Measurements from ENCODE around the gene ALDH2.

- no peak for TF ChIP-seq POLR2A (IDR thresholded peaks at IDR 0.05)
- TF ChIP-seq, protein P1, sequence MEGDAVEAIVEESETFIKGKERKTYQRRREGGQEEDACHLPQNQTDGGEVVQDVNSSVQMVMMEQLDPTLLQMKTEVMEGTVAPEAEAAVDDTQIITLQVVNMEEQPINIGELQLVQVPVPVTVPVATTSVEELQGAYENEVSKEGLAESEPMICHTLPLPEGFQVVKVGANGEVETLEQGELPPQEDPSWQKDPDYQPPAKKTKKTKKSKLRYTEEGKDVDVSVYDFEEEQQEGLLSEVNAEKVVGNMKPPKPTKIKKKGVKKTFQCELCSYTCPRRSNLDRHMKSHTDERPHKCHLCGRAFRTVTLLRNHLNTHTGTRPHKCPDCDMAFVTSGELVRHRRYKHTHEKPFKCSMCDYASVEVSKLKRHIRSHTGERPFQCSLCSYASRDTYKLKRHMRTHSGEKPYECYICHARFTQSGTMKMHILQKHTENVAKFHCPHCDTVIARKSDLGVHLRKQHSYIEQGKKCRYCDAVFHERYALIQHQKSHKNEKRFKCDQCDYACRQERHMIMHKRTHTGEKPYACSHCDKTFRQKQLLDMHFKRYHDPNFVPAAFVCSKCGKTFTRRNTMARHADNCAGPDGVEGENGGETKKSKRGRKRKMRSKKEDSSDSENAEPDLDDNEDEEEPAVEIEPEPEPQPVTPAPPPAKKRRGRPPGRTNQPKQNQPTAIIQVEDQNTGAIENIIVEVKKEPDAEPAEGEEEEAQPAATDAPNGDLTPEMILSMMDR (IDR thresholded peaks at IDR 0.05): no peak
Measured at GRCh38 chr12:111741235-111741812, 25.4 kb upstream of the ALDH2 start.
